Astrocyte (in vitro differentiated cells and primary cell): ENCODE measurements around the gene TMEM63C.

ENCODE experiments used
- CTCF ChIP-seq: IDR thresholded peaks from 2 replicates; pipeline ENCODE4 v1.5.1; 2011; ENCODE audit warnings: low read depth, mild to moderate bottlenecking, inconsistent platforms, low read length, moderate library complexity; ENCODE audit not compliant: insufficient read depth
- EZH2 ChIP-seq: IDR thresholded peaks from 2 replicates; pipeline ENCODE4 v1.6.1; 2012; ENCODE audit warnings: mild to moderate bottlenecking, low read length, inconsistent platforms; ENCODE audit not compliant: insufficient read depth

- TF ChIP-seq CTCF = no peak
- TF ChIP-seq EZH2 = no peak
These were observed 79.0 kb downstream of the TMEM63C start for GRCh38 chr14:77260631-77261030.
